A549 (cell line): Measurements from ENCODE around the gene LIN37. TPM values are rescaled to one million over a fixed set of nuclear protein-coding genes. Genes with fewer than 3 reads are reported as not detected.

ENCODE experiments used
- ATAC-seq, 2 experiments: fragments of 200-7000 bp in 1 of 2; fragments of >200 bp in 1 of 2; cut with Nextera tagmentation in 1 of 2; cut with Tn5 transposase in 1 of 2; 3 replicates each; pipeline versions ENCODE4 v1.8.0 to v1.9.1; 2018 to 2020; ENCODE audit warnings: mild to moderate bottlenecking in 1 of 2, moderate library complexity in 1 of 2
- CTCF ChIA-PET: fragments of 300-600 bp; sonication (Branson Sonifier 250); formaldehyde crosslinking; extraction: SDS; loops from one replicate; lab custom pipeline; 2021; ENCODE audit warnings: antibody characterized with exemption, inconsistent platforms; lab: Yijun Ruan, JAX
- POLR2A ChIA-PET: fragments of 350-600 bp; formaldehyde crosslinking; extraction: SDS; loops from one replicate; lab custom pipeline; 2021; ENCODE audit warnings: antibody characterized with exemption, inconsistent platforms; lab: Yijun Ruan, JAX
- DNase-seq, 2 experiments: peaks; one replicate each; pipeline versions ENCODE4 v3.0.0 to v3.0.0-alpha.2; 2011 to 2016; ENCODE audit warnings: low read depth in 1 of 2, low spot score in 1 of 2
- FAIRE-seq: peaks from 2 replicates; lab custom pipeline; 2011; peaks lifted over from hg19 to GRCh38; lab: Jason Lieb, UNC
- H3K27ac ChIP-seq, 2 experiments: fragments of >200 bp; sonication (Bioruptor Twin); formaldehyde crosslinking; 3 replicates each; pipeline ENCODE4 v1.5.1; 2016 to 2017
- H3K4me1 ChIP-seq: fragments of >200 bp; sonication (Bioruptor Twin); formaldehyde crosslinking; 3 replicates; pipeline ENCODE4 v1.6.1; 2016
- H3K4me2 ChIP-seq: fragments of >200 bp; sonication (Bioruptor Twin); formaldehyde crosslinking; 3 replicates; pipeline ENCODE4 v1.6.1; 2016
- H3K4me3 ChIP-seq: fragments of >200 bp; sonication (Bioruptor Twin); formaldehyde crosslinking; 3 replicates; pipeline ENCODE4 v1.5.1; 2016
- H3K9me3 ChIP-seq: fragments of >200 bp; sonication (Bioruptor Twin); formaldehyde crosslinking; 3 replicates; pipeline ENCODE4 v1.6.1; 2016
- CHD2 ChIP-seq: fragments of 150-350 bp; IDR thresholded peaks from 2 replicates; pipeline ENCODE4 v1.6.1; 2014; ENCODE audit warnings: low read length; ENCODE audit not compliant: partially characterized antibody
- CHD4 ChIP-seq: fragments of 200-600 bp; sonication (generic); IDR thresholded peaks from 2 replicates; pipeline ENCODE4 v1.6.1; 2016; ENCODE audit warnings: antibody characterized with exemption, mild to moderate bottlenecking, borderline replicate concordance
- E2F6 ChIP-seq: IDR thresholded peaks from 2 replicates; pipeline ENCODE4 v1.6.1; 2012; ENCODE audit warnings: low read depth, borderline replicate concordance
- ELK1 ChIP-seq: fragments of 150-350 bp; IDR thresholded peaks from 2 replicates; pipeline ENCODE4 v1.6.1; 2014; ENCODE audit warnings: low read depth, mild to moderate bottlenecking, low read length
- EP300 ChIP-seq, 2 experiments: fragments of >200 bp; sonication (Bioruptor Twin); formaldehyde crosslinking; IDR thresholded peaks; 2 replicates in 1 of 2; 3 replicates in 1 of 2; pipeline ENCODE4 v1.6.1; 2016 to 2017
- ESRRA ChIP-seq: fragments of 150-350 bp; IDR thresholded peaks from 2 replicates; pipeline ENCODE4 v1.6.1; 2014; ENCODE audit warnings: mild to moderate bottlenecking, low read length, borderline replicate concordance
- FOSL2 ChIP-seq, 2 experiments: fragments of 450-650 bp in 1 of 2; fragments of >200 bp in 1 of 2; sonication (Bioruptor Twin) in 1 of 2; formaldehyde crosslinking; IDR thresholded peaks; 2 replicates each; pipeline versions ENCODE4 v1.5.0 to v1.6.1; 2016 to 2020; ENCODE audit warnings: mild to moderate bottlenecking in 1 of 2, moderate library complexity in 1 of 2
- GATA3 ChIP-seq: IDR thresholded peaks from 2 replicates; pipeline ENCODE4 v1.6.1; 2012; ENCODE audit warnings: borderline replicate concordance
- HES2 ChIP-seq: fragments of >200 bp; sonication (Bioruptor Twin); formaldehyde crosslinking; IDR thresholded peaks from 2 replicates; pipeline ENCODE4 v1.6.1; 2016
- HOXB5 ChIP-seq: fragments of 250-450 bp; sonication (Bioruptor Pico); IDR thresholded peaks from 2 replicates; pipeline ENCODE4 v1.5.0; 2020; ENCODE audit warnings: mild to moderate bottlenecking, moderate library complexity
- KDM1A ChIP-seq: fragments of 200-600 bp; sonication (generic); IDR thresholded peaks from 2 replicates; pipeline ENCODE4 v1.6.1; 2016; ENCODE audit warnings: low read depth, mild to moderate bottlenecking
- MAZ ChIP-seq: fragments of 150-350 bp; IDR thresholded peaks from 2 replicates; pipeline ENCODE4 v1.6.1; 2014; ENCODE audit warnings: antibody characterized with exemption, low read depth, low read length, borderline replicate concordance
- NR3C1 ChIP-seq: fragments of >200 bp; sonication (Bioruptor Twin); formaldehyde crosslinking; IDR thresholded peaks from 3 replicates; pipeline ENCODE4 v1.6.1; 2017
- RARB ChIP-seq: fragments of 250-450 bp; sonication (Bioruptor Pico); IDR thresholded peaks from 2 replicates; pipeline ENCODE4 v1.8.0; 2021; ENCODE audit warnings: mild to moderate bottlenecking, moderate library complexity
- REST ChIP-seq: fragments of 200-600 bp; sonication (generic); IDR thresholded peaks from 2 replicates; pipeline ENCODE4 v1.6.1; 2016; ENCODE audit warnings: antibody characterized with exemption, mild to moderate bottlenecking, moderate library complexity
- SMC3 ChIP-seq: fragments of >200 bp; sonication (Bioruptor Twin); formaldehyde crosslinking; IDR thresholded peaks from 3 replicates; pipeline ENCODE4 v1.6.1; 2018; ENCODE audit warnings: inconsistent platforms
- SREBF2 ChIP-seq: fragments of 450-650 bp; IDR thresholded peaks from 2 replicates; pipeline ENCODE4 v1.6.1; 2014; ENCODE audit warnings: mild to moderate bottlenecking, moderate library complexity
- TP53 ChIP-seq: fragments of 250-450 bp; sonication (Bioruptor Pico); IDR thresholded peaks from 2 replicates; pipeline ENCODE4 v1.5.0; 2021; ENCODE audit warnings: mild to moderate bottlenecking, moderate library complexity
- ZC3H11A ChIP-seq: fragments of 450-650 bp; IDR thresholded peaks from 2 replicates; pipeline ENCODE4 v1.6.1; 2014; ENCODE audit warnings: antibody characterized with exemption, mild to moderate bottlenecking
- WGBS: methylation state at CpG from one replicate; pipeline ENCODE4 v1.1.6; 2017; ENCODE audit errors: missing lambda C conversion rate; 5-methylcytosine and 5-hydroxymethylcytosine counted together
- polyA plus RNA-seq, 4 experiments: library from polyadenylated mRNA; depleted of rRNA in 3 of 4; stranded (reverse); fragments of >200 nt; fragmentation: RNase III in 1 of 4; extraction: RNeasy Plus Mini Kit Qiagen cat#74134 plus additional on column Dnase treatment in 1 of 4; gene quantifications; 2 replicates in 3 of 4; 3 replicates in 1 of 4; pipeline ENCODE4 v1.2.3, GENCODE V29; 2011 to 2017

LIN37 gene
- polyA plus RNA-seq, 2 of the 4 experiments (the other 2 are of a cell fraction) = 8.1 to 23.1 TPM

- Histone ChIP-seq H3K4me1 (no peaks in the 10 kb centered on the region), H3K9me3 (no peaks in the 10 kb centered on the region), H3K4me3 (no peak overlapping the region), H3K4me2 (no peak overlapping the region), H3K27ac (no peak overlapping the region)
- no peak for ATAC-seq
- POLR2A ChIA-PET = no interaction called here
- no peak for DNase-seq
- no peak for FAIRE-seq
- CTCF ChIA-PET = interaction anchor here (1.2 to 1.7 kb wide), 2 partner anchors 9 to 12 kb away, joined by 3 to 5 read pairs; no protein-coding TSS in a partner anchor
- TF ChIP-seq SMC3 (no peak), HOXB5 (CRISPR knock-in tag) (no peak), REST (no peak), ZC3H11A (no peak), ESRRA (no peak), EP300 (IDR thresholded peaks at IDR 0.05) (no peak), HES2 (no peak), MAZ (no peak), SREBF2 (no peak), KDM1A (no peak), CHD4 (no peak), CHD2 (no peak), E2F6 (no peak), RARB (CRISPR knock-in tag) (no peak), FOSL2 (IDR thresholded peaks at IDR 0.05) (no peak), FOSL2 (CRISPR knock-in tag; IDR thresholded peaks at IDR 0.05) (no peak), GATA3 (no peak), ELK1 (no peak), NR3C1 (no peak)
- WGBS = 89% methylated on average over 12 of the region's 12 CpGs
Observed at GRCh38 chr19:35782589-35782988, 34.2 kb downstream of the LIN37 start.

- ChIA-PET POLR2A (no interaction called here), CTCF (interaction anchor here (1.0 to 1.9 kb wide), 4 partner anchors 10 to 147 kb away, joined by 3 to 5 read pairs (median 4); no protein-coding TSS in a partner anchor)
- no peak overlapping the region for H3K4me2 ChIP-seq
- no peak overlapping the region for H3K4me3 ChIP-seq
- no peak for DNase-seq
- ATAC-seq = no peak
- WGBS = 80% methylated on average over 27 of the region's 28 CpGs
- H3K4me1 ChIP-seq = no peaks in the 10 kb centered on the region
- no peaks in the 10 kb centered on the region for H3K9me3 ChIP-seq
- TF ChIP-seq TP53 (CRISPR knock-in tag) (no peak), EP300 (IDR thresholded peaks at IDR 0.05) (no peak), FOSL2 (IDR thresholded peaks at IDR 0.05) (no peak), FOSL2 (CRISPR knock-in tag; IDR thresholded peaks at IDR 0.05) (peak; percentile 14; the same call in 1 of the 2 replicates)
- no peak overlapping the region for H3K27ac ChIP-seq
- no peak for FAIRE-seq
Observed at GRCh38 chr19:35783469-35784434, 35.4 kb downstream of the LIN37 start.
